Stimulated activated CD8-positive, alpha-beta memory T cell treated with anti-CD3 and anti-CD28 coated beads, Interleukin-2, amount 100 ng/mL, for 48 hours (primary cell): ENCODE results near the gene TNS3.

Source experiments
- DNase-seq, 2 donors: peaks; one replicate each; pipeline ENCODE4 v3.0.0-alpha.2; 2020; ENCODE audit warnings: low read depth in 2 of 2

Gene TNS3

DNA sequence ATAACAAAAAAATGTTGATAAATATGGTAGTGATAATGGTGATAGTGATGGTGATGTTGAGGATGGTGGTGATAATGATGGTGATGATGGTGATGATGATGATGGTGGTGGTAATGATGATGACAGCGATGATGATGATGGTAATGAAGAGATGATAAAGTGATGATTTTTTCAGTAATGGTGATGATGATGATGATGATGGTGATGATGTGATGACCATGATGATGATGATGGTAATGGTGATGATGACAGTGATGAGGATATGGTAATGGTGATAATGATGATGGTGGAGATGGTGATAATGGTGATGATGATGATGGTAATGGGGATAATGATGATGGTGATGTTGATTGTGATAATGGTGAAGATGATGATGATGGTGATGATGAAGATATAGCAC lies 321.6 kb downstream of the TNS3 start:
- DNase-seq, result no peak

DNA sequence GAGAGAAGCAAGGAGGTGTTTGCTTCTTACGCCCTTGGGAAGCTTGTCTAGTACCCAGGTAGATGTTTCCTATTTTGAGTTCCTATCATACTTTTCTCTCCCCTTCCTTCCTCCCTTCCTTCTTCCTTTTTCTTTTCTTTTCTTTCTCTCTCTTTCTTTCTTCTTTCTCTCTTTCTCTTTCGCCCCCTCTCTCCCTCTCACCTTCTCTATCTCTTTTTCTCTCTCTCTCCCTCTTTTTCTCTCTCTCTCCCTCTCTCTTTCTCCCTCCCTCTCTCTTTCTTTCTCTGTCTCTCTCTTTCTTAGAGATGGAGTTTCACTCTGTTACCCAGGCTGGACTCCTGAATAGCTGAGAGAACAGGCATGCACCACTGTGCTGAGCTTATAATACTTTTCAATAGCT lies 322.2 kb downstream of the TNS3 start:
- no peak for DNase-seq

- DNase-seq, result no peak
These were observed 323.1 kb downstream of the TNS3 start for GRCh38 chr7:47258798-47259197.

DNA sequence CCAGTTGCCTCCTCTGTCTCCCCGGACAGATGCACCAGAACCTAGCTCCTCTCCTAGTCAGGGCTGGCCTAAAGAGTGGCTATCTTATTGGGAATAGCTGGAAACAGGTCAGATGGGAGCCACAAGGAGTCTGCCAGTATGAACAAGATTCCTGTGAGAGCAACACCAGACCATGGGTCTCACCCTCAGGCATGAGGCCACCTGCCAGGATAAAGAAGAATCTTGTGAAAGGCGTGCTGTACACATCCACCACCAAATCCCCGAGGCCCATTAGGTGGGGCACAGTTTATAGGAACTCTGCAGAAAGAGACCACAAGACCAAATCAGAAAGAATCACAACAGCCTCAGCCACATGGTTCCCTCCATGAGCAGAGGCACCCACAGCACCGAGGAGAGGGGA lies 325.9 kb downstream of the TNS3 start:
- no peak for DNase-seq

DNA sequence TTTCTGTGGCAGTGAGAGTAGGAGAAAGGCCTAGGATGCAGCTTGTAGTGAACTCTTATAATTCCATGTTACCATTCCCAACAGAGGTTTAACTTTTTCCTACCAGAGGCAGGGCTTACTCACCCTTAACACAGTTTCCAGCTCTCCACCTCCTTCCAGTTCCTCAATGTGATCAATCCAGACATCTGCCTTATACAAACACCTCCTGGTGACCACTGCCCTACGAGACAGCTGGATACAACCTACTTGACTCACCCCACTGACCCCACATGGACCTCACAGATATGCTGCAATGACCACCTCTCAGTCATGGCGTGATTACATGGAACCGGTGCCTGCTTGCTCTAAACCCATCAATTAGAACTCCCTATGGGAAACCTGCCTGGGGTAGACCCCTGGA lies 326.5 kb downstream of the TNS3 start:
- DNase-seq, result no peak

DNA sequence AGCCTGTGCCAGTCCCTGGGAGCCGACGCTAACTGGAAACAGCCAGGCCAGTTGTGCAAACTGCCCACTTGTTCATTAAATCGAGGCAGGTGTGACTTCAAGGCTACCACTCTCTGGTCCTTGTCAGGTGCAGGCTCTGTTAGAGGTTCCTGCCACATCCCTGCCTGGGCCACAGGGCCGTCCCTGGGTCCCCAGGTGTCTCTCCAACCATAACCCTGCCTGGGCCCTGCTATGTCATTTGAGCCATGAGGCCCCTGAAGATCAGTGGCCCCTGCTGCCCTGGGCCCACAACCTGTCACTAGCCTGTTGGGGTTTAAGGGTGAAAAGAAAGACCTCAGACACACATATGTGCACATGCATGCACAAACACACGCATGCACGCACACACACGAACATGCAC lies 326.9 kb downstream of the TNS3 start:
- no peak for DNase-seq

DNA sequence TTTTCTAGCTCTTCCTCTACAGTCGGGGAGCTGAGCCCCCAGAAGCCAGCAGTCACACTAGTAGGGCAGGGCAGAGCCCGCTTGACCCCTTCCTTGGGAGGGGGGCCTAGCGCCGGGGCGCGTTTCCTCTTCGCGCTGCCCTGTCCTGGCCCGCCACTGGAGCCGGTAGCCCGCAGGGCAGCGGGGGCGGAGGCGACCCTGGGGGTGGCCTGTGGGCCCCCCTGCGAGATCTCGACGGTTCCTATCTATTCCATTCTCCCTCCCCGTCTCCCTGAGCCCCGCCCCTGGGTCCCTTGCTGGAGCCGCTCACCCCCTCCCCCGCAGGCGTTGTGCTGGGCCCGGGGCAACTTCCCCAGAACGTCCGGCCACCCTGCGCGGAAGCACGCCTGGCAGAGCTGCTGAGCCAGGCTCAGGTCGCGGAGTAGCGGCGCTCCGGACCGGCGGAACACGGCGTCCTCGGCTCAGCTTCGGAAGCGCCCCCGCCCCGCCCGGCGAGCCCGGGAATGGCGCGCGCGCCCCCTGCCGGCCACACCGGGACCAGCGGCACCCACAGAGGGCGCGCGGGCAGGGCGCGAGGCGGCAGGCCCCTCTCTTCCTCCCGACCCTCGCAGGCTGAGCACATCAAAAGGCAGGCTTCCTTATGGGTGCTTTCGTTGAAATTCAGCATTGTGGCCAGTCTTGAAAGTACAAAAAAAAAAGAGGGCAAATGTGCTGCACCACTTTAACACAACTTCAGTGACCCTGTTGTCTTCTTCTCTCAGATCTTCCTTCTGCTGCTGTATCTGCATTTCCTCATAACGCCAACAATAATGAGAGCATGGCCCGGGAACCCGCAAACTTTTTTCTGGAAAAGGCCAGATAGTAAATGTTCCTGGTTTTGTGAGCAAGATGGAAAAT lies 327.6 kb downstream of the TNS3 start:
- DNase-seq, result peak; percentile 40 to 42

DNA sequence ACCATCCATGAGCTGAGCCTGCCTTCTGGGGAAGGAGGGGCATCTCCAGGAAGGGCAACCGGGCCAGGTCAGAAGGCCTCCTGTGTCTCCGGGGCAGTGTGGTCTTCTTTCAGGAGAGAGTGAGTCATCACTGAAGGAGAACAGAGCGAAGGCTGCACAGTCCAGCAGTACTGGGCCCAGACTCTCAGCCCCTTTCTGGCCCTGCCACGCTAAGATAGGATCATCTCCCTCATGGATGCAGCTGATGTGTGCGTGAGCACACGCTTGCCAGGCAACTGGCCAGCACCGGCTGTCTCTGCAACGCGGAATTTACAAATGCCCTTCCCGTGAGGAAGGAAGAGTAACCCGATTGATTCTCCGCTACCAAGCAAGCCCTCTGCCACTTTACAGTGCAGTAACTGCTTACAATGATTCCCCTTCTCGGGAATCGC lies 328.2 kb downstream of the TNS3 start:
- no peak for DNase-seq

- no peak for DNase-seq
These were observed 329.2 kb downstream of the TNS3 start for GRCh38 chr7:47252675-47253074.

GRCh38 chr7:47249361-47249760 lies 332.6 kb downstream of the TNS3 start:
- no peak for DNase-seq

- no peak for DNase-seq
These were observed 333.1 kb downstream of the TNS3 start for GRCh38 chr7:47248797-47249196.

GRCh38 chr7:47247132-47247531 lies 334.8 kb downstream of the TNS3 start:
- DNase-seq, result no peak

DNA sequence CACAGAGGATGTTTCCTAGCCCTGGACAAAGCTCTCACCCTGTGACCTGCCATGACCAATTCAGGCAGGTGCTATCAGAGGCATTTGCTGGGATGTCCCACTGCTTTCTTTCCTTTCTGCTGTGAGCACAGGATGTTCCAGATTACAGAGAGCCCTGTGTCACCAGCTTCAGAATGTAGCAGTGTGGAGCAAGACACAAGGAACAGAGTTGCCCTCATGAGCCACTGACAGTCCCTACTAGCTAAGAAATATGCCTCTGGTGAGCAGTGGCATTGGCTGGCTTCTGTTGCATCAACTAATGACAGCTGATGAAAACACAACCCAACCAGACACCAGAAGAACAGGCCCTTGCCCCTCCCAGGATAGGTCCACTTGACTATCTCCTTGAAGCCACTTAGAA lies 337.2 kb downstream of the TNS3 start:
- no peak for DNase-seq

GRCh38 chr7:47241112-47242065 lies 340.5 kb downstream of the TNS3 start:
- no peak for DNase-seq

- no peak for DNase-seq
These were observed 341.9 kb downstream of the TNS3 start for GRCh38 chr7:47239931-47240421.

DNA sequence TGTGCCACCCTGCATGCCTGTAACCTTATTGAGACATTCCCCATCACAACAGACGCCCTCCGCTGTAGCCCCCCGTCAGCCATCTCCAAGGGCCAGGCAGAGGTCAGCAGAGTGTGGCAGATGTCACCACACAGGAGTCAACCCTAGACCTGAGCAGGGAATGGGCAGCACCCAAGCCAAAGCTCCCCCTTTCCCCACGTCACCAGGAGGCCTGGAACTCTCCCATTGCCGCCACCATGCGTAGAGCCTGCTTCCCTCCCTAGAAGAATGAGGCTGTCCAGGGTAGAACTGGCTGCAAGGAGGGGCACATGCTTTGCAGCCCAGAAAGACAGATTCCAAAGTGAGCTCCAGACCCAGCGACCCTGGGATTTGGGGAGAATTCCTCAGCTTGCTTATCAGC lies 342.9 kb downstream of the TNS3 start:
- DNase-seq, result no peak

- DNase-seq, result no peak
These were observed 345.3 kb downstream of the TNS3 start for GRCh38 chr7:47236480-47237129.

- DNase-seq, result no peak
These were observed 347.9 kb downstream of the TNS3 start for GRCh38 chr7:47233996-47234395.

DNA sequence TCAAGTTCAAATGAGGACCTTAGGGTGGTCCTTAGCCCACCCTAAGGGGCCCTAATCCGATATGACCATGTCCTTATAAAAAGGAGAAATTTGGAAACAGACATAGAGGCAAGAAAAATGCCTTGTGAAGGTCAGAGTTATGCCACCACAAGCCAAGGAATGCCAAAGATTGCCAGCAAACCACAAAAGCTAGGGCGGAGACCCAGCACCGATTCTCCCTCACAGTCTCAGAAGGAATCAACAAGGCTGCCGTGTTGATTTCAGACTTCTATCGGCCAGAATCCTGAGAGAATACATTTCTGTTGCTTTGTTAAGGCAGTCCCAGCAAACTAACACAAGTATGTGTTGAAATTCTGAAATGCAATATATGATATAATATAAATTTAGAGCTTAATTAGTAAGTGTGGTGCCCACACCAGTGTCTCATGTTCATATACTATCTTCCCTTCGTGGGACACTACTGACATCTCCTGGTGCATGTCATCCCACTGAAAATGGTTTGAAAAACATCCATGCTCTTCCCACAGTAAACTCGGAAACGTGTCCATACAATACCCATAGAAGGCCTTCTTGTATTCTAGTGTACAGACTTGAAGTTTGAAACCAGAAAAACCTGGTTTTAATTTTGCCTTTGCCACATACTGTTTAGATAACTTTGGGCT lies 349.0 kb downstream of the TNS3 start:
- no peak for DNase-seq

DNA sequence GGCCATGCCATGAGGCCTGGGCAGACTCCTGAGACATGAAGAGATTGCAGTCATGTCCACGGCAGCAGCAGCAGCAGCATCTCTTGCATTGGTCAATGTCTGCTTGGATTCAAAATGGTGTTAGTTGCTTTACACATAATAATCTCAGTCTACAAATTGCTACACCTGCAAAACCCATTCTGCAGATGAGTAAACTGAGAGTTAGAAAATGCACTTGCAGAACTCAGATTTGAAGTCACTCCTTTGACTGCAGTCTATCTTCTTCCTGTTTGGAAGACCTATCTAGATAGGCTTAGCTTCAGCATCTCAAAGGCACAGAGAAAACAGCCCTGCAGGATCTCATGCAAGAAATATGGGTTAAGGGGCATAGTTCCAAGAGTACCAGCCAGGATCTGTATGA lies 350.3 kb downstream of the TNS3 start:
- DNase-seq, result no peak

DNA sequence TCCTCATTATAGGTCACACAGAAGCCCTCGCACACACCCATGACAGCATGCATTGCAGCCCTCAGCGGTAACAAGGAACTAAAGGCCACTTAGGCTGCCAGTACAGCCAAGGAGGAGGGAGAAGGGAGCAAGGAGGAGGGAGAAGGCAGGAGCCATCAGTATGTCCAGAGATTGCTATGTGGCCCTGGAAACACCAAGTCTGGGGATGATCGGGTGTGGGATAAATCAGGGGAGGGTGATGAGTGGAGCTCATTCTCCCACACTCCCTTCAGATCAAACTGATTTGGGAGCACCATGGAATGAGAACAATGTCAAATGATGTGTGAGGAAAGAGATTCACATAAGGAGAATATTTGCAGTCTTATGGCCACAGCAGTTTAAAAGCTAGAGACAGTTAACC lies 350.9 kb downstream of the TNS3 start:
- DNase-seq, result no peak
